NCI-H2227 (cell line): ENCODE results near the gene LNX1.

Source experiments
- DNase-seq: peaks from one replicate; lab custom pipeline; 2025; ENCODE audit not compliant: unreplicated experiment; lab: John Stamatoyannopoulos, UW

Gene LNX1

DNA sequence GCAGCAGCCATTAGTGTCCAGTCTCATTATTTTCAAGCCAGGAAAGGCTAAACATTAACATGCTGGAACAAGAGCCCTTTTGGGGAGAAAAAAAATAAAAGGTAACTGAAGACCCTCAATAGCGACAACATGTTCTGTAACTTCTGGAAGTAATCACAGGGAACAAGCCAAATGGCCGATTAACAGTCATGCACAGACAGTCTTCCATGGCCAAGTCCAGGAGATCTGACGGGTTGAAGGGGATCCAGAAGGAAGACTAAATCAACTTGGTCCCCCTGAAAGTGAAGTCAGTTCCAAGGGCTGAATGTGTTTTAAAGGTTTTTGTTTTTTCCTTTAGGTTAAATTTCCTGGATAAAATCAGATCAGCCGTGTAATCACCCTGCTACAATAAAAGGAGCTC, 52.5 kb downstream of the LNX1 start:
- no peak for DNase-seq

DNA sequence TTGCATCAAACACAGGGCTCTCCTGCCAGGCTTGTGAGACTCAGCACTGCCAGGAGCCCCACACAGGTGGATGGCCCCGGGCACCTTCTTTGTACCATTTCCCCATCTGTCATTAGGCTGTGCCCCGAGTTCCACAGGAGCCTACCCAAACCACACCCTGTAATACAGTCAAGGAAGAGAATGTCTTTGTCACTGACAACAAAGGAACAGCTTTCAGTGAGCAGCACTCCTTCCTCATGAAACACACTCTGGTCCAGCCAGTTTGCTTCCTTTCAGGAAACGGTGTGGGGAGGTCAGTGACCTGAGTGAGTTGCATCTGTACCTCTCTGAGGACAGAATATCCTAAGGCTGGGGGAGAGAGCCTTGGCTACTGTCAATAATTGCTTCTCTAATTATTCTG, 53.7 kb downstream of the LNX1 start:
- no peak for DNase-seq

DNA sequence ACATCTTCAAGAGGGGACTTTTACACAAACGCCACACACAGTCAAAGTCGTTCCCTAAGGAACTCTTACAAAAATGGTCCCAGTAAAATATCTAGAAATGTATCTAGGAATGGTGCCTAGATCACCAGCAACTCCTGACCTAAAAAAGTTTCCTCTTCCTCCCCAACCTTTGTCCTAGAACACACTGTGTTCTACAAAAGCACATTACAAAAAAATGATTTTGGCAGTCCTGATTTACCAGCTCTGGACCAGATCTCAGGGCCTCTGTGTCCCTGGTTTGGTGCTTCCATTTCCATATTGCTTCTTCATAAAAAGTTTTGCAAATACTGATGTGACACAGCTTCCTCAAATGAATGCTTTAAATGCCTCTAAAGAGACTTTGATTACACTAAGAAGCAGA, 55.0 kb downstream of the LNX1 start:
- no peak for DNase-seq

DNA sequence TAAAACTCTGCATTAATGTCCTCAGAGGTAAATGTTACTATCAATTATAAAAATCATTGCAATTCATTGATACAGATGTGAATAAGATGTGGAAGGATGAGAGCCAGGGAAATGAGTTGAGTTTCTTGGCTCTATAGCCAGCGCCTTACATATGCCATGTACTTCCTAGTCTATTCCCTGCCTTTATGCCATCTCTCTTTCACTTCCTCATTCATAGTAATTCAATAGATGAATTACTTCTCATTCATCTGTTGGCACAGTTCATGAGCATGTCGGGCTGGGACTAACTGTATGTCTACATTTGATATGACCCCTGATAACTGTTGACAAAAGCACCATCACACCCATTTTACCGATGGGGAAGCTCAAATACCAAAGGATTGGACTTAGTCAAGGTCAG, 55.7 kb downstream of the LNX1 start:
- no peak for DNase-seq

DNA sequence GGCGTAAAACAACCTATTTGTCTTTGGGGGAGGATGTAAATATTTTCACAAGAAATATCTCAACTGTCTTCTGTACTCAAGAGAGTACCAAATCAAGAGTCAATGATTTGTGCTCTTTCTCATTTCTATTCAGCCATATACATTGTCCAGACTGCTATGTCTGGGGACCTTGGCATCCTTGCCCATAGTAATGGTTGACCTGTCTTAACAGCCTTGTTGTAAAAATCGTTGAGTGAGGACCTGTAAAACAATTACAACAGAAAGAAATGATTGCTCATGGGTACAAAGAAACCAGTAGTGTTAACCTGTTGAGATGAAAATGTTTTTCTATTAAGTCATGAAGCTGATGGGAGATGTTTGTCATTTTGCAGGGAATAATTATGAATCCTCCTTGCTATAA, 56.6 kb downstream of the LNX1 start:
- DNase-seq, result no peak

DNA sequence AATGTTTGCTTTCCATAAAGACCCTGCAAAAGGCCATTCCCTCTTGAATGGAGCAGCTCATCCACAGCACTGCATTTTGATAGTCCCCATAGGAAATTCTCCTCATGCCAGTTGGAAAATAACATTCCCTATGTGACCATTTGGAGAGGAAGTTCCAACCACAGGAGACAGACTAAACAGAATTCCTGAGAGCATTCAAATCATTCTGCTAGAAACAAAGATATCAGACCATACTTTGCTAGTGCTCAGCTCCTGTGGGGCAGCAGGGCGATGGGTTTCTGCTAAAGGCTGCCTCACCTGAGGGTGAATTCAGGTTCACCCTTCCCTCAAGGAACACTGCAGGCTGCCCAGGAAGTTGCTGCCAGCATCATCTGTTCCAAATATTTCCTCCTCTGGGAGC, 58.8 kb downstream of the LNX1 start:
- DNase-seq, result no peak

DNA sequence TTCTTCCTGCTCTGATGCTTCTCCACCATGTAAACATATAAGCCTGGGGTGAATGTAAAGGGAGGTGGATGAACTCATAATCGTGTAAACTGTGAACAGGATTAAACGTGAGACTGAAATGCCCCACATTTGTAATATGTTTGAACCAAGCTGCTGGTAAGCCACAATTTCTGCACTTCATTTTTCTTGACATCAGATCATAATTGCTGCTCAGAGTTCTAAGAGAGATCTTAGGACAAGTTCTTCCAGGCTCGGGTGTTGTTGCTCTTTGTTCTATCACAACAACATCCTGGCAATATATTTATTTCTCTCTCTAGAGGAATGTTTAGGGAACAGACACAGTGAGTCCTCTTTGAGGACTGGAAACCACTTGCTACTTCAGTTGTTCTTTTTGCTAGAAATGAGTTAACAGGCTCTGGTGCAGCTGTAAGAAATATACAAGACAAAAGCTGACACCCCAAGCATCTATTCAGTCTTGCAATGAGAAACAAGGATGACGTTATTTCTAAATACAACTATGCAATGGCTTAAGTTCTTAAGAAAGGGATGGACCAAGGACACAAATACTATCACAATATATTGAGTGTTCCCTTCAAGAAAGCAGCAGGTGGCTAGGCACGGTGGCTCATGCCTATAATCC, 59.6 kb downstream of the LNX1 start:
- DNase-seq, result no peak

DNA sequence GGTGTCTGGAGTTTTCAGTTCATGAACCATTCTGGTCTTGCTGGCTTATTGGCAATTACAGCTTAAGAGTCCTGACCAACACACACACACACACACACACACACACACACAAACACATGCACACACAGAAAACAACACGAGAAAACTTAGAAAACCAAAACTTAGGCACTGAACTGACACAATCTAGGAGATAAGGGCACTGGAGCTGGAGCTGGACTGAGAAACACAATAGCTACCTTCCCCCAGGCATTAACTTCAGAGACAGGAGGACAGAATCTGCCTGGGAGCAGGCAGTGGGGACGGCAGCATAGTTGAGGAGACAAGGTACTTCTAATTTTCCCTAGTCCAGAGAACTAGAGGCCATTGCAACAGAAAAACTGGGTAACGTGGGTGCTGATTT, 62.3 kb downstream of the LNX1 start:
- DNase-seq, result no peak

DNA sequence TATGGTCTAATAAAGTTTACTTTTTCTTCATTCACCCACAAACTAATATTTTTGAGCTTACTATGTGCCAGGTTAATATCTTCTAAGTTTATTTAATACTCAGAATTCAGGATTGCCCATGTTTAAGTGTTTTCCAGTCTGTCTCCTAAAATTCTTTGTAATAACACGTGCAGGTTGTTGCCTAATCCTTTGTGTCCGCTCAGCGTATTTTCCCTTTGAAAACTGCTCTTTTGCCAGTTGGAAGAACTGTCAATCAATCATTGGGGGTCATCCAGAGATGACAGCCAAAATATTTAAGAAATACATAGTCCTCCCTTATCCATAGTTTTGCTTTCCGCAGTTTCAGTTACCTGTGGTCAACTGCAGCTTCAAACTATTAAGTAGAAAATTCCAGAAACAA, 63.4 kb downstream of the LNX1 start:
- DNase-seq, result no peak

DNA sequence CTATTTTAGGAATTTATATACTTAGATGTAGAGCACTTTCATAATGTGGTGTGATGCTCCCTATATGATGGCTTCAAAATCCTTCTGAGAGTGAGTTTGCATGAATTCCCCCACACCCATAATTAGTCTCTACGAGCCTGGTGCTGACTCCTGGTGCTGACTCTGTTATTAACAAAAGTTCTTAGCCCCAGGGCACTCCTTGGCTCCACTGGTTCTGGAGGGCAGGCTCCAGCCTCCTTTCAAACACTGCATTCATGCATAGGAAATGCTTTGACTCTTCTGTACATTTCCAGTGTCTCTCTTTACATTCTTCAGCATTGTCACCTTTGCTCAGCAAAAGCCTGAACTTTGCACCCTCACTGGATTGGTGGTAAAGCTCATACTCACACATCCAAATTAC, 64.0 kb downstream of the LNX1 start:
- no peak for DNase-seq

DNA sequence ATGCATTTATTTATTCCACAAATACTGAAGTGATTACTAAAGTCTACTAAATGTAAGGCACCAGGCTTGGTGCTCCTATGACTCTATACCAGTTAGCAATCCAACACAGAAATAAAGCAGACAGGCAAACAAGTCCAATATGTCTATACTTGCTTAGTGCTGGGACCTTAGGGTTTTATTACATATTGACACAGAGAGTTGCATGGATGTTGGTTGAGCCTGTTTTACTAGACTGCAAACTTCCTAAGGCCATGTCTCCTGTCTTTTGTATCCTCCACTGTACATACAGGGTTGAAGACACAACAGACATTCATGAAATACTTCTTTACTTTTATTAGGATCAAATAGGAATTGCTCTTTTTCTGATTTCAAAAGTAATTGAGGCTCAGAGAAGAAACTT, 69.0 kb downstream of the LNX1 start:
- DNase-seq, result no peak

DNA sequence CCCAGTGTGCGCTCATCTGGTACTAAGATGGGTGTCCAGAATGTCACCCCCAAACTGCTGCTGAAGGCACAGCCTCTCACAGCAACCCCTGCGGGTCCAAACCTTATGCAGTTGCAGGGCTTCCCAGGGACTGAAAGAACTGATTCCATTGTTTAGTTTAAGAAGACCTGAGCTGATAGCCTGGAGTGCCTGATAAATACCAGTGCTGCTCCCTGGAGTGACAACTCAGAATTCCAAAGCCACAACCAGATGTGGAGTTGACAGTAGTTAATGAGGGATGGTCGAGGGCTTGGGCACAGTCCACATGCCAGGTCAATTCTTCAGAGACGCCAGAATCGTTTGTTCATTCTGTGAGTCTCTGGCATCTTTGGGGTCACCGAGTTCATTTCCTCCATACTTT, 71.2 kb downstream of the LNX1 start:
- no peak for DNase-seq

DNA sequence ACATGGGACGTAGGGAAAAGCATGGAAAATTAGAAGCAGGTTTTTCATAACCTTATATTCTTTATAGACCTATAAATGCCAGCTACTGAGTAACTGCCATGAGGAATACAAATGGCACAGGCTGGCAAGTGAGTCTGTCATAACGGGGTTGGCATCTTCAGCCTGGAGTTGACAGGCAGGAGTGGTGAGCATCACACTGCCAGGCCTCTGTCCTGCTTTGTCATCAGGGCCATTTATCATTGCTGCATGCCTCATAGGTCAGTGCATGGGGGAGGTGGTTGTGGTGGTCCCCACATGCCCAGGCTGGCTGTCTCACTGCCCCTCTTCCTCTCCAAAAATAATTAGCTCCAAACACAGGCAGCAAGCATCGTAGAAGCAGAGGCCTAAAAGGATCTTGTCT, 72.5 kb downstream of the LNX1 start:
- no peak for DNase-seq

DNA sequence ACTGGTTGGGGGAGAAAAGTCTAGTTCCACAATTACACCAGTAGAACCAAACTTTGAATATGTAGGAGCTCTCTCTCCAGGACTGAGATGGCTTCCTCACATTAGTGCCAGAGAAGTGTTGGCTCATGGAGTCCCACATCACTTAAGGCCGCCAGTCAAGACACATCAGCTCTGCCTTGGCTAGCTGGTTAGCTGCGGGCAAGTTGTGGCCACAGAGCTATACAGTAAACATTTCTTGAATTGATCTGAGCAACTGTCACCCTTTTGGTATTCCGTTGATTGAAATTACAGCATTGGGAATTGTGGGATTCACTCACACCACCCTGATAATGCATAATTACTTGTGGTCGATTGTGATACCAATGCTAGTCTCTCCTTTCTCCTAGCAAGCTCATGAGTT, 76.2 kb downstream of the LNX1 start:
- DNase-seq, result no peak

DNA sequence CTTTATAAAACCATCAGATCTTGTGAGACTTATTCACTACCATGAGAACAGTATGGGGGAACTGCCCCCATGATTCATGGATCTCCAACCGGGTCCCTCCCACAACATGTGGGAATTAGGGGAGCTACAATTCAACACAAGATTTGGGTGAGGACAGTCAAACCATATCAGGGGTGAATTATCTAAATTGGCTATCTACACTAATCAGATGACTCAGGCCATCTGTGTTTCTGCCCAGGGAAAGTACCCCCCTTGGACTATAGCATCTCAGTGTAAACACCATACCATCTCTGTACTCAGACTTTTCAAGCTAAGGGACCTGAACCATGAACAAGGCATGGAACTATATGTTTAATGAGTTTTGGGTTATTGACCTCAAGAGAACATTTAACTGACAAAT, 76.8 kb downstream of the LNX1 start:
- no peak for DNase-seq

DNA sequence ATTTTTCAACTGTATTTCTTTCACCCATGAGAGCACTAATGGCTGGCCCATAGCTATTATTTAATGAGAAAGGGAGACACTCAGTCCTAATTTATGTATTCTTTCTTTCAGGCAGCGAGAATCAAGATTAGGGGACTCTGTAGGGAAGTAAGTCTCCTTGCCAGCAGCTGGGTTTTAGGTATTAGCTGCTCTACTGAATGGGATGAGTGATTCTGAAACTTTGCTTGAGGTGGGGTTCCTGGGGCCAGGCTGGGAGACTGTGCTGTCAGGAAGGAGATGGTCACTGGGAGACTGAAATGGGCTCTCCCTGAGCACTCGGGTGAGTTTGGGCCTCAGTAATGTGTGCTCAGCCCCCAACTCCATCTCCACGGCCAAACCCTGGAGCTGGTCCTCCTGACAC, 78.7 kb downstream of the LNX1 start:
- no peak for DNase-seq

DNA sequence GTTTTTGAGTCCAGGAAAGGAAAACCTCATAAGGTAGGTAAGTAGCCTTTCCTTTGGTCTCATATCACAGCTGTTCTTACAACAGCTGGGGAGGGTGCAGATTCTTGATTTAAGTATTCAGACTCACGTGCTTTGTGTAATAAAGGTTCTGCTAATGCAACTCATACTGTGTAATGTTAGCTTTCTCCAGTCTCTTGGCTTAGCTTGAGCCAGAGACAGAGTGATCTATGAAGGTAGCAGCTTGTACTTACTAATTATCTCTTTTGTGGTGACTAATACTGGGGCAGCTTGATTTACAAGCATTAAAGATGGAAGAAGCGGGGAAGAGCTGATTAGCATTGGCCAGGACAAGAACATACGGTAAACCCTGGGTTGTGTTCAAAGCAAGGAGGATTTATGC, 80.3 kb downstream of the LNX1 start:
- DNase-seq, result no peak

DNA sequence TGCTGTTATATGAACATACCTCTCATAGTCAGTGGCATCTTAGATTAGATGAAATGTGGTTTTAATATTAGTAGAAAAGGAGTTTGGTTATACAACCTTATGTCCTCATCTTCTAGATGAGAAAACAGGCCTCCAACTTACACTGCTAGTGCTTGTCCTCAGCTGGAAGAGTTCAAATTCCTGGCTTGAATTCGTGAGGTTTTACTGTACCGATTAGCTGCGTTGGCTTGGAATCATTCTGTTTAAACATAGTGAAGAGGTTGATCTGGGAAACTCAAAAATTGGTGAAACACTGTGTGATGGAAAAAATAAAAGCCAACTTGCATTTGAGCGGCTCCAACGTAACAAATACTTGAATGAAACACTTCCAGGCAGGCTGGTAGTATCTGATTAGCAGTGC, 81.0 kb downstream of the LNX1 start:
- DNase-seq, result no peak

DNA sequence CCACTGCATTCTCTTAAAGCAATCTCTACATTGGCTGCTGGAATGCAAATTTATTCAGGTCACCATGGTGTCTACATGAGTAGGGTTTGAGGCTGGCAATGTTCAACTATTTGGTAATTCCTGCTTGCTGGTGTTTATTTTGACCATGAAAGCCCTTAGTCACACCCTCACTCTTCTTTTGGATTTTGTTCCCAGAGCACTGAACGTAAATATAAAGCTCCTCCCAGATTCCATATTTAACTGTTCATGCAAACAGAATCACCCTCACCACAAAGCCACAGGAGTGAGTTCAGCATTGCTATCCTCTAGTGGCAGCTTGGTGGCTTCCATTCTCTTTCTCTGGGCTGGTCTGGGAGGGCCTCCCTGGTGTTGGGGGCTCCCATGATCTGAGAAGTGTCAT, 82.8 kb downstream of the LNX1 start:
- DNase-seq, result no peak

DNA sequence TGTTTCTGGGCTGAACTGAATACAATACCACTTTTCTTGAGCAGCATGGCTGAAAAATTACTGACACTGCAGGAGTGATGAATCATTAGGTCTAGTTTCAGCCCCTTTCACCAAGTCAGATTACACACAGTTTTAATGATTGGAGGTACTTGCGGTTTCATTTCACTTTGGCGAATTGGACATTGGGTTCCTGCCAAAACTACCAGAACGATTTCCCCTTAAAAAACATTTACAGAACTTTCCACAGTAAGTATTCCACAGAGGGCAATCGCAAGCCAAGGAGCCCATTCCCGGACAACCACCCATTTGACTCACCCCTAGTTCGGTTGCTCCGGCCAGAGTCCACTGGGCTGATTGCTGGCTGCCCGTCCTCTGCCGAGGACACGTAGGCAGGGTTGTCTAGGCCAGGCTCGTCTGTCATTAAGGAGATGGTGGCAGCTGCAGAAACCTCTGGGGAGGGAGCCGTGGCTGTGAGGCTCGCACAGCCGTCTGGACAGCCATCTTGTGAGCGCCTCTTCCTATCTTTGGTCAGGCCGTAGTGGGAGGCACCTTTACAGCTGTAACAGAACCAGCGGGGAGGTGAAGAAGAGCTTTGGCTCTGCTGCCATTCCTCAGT, 83.5 kb downstream of the LNX1 start:
- DNase-seq, result peak; percentile 46

DNA sequence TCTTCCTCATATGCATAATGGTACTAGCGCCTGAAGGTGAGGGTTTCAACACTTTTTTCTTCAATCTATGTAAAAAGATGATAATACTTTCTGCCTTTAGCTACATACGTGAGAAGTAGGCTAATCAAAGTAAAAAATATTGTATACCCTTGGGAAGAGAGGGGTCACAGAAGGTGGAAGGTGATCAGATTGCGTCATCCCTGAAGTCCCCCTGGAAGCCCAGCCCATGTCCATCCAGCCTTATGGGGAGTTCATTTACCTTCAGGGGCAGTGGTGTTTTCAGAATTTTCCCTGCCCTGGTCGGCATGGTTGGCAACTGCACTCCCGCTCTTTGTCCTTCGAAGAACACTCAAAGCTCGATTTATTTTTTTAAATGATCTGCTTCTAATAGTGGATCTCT, 84.2 kb downstream of the LNX1 start:
- DNase-seq, result no peak

DNA sequence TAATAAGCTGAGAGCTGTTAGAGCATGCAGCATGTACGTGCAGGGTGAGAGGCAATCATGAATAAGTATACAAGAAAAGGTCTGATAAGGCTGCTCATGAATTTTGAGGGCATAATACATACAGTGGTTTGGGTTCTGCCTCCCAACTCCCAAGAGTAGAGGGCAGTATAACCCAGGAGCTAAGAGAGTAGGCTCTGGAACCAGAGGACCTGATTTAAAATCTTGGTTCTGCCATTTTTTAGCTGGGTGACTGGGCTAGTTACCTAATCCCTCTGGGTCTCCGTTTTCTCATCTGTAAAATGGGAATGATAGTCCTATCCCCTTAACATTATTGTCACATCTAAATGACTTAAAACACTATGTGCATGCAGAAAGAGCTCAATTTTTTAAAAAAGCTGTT, 85.3 kb downstream of the LNX1 start:
- no peak for DNase-seq

DNA sequence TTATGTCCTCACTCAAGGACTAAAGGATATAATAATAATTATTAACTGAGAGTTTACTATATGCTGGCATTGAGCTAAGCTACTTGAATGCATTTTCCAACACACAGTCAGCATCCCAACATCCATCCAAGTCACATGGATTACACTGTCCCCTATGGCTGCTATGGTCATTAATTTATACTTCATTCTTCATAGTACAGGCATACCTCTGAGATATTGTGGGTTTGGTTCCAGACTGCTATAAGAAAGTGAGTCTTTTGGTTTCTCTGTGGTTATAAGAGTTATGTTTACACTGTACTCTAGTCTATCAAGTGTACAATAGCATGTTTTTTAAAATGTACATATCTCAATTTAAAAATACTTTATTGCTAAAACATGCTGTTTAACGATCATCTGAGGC, 89.2 kb downstream of the LNX1 start:
- DNase-seq, result no peak
